ENCODE measurements around the gene BAHD1.

GRCh38 chr15:40464595-40465185 is 23.9 kb downstream of the BAHD1 start:
- TF ChIP-seq TCF7L2 (IDR thresholded peaks at IDR 0.05; ENCODE audit: low read depth, low read length) (no peak), CTCF (IDR thresholded peaks at IDR 0.05) (no peak), REST (IDR thresholded peaks at IDR 0.05; ENCODE audit: insufficient read depth in 1 of 2, low read depth in 2 of 2, low read length in 1 of 2) (no peak)

Data from Panc1 (cell line).